ENCODE results near the gene PITPNM3. TPM values are rescaled to one million over a fixed set of nuclear protein-coding genes. Genes with fewer than 3 reads are reported as not detected.

PITPNM3 gene
- total RNA-seq, 1 experiment from 2014 or later, result 0.04 TPM

GRCh38 chr17:6495450-6496115 is 60.8 kb downstream of the PITPNM3 start:
- peak overlapping the region; percentile 85 for H3K4me2 ChIP-seq (ENCODE audit: low read depth, low read length, poor library complexity, severe bottlenecking)
- H3K4me3 ChIP-seq (ENCODE audit: low read length), result peak overlapping the region; percentile 62
- peak overlapping the region; percentile 74 for H2AFZ ChIP-seq (ENCODE audit: low read length)
- no peaks in the 10 kb centered on the region for H3K79me2 ChIP-seq (ENCODE audit: low read length)
- no peak for DNase-seq
- H3K27me3 ChIP-seq (ENCODE audit: low read length), result no peaks in the 10 kb centered on the region
- H3K9ac ChIP-seq (ENCODE audit: low read length), result peak overlapping the region; percentile 66
- no peaks in the 10 kb centered on the region for H3K9me2 ChIP-seq (replicated peaks; ENCODE audit: insufficient read depth, low read length)
- no peaks in the 10 kb centered on the region for H3K9me3 ChIP-seq (ENCODE audit: low read length)
- no peaks in the 10 kb centered on the region for H4K20me1 ChIP-seq (ENCODE audit: insufficient read depth, low read depth, low read length)
- peaks cover 47% of the 10 kb centered on the region for H3K4me1 ChIP-seq (ENCODE audit: low read length)
- H3K36me3 ChIP-seq (ENCODE audit: insufficient read depth, low read length), result no peaks in the 10 kb centered on the region
- peak overlapping the region; percentile 86 for H3K27ac ChIP-seq (ENCODE audit: low read length)

DNA sequence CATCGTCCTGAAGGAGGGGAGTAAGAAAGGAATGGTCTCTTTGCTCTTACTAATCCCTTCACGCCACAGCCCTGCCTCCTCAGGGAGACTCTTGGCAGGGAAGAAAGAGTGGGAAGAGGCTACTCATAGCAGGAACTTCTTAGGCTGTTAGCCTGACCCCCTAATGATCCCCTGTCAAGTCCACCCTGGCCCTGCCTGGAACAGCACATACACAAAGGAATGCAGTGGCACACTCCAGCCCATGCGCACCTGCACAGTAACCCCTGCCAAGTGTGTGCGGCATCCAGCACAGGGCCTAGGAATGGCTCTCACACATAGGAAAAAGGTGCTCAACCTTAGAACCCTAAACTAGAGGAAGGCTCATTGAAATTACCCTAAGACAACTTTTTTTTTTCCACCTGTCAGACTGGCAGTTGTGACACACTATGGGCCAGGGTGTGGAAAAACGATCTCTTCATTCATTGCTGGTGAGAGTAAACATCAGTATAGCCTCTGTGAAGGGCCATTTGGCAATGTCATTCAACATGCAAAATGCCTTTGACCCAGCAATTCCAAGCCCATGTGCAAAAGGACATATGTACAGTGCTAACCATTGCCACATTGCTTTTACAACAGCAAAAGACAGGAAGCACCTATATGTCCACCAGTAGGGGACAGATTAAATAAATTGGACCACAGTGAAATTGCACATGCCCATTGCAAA is 62.0 kb downstream of the PITPNM3 start:
- H3K36me3 ChIP-seq (ENCODE audit: insufficient read depth, low read length), result no peaks in the 10 kb centered on the region
- H3K4me1 ChIP-seq (ENCODE audit: low read length), result peaks cover 47% of the 10 kb centered on the region
- H3K4me3 ChIP-seq (ENCODE audit: low read length), result no peak overlapping the region
- no peak for DNase-seq
- H3K79me2 ChIP-seq (ENCODE audit: low read length), result no peaks in the 10 kb centered on the region
- H3K4me2 ChIP-seq (ENCODE audit: low read depth, low read length, poor library complexity, severe bottlenecking), result no peak overlapping the region
- H4K20me1 ChIP-seq (ENCODE audit: insufficient read depth, low read depth, low read length), result no peaks in the 10 kb centered on the region
- H3K9me2 ChIP-seq (replicated peaks; ENCODE audit: insufficient read depth, low read length), result no peaks in the 10 kb centered on the region
- no peak overlapping the region for H3K27ac ChIP-seq (ENCODE audit: low read length)
- H3K27me3 ChIP-seq (ENCODE audit: low read length), result no peaks in the 10 kb centered on the region
- H3K9ac ChIP-seq (ENCODE audit: low read length), result no peak overlapping the region
- no peaks in the 10 kb centered on the region for H3K9me3 ChIP-seq (ENCODE audit: low read length)
- no peak overlapping the region for H2AFZ ChIP-seq (ENCODE audit: low read length)

DNA sequence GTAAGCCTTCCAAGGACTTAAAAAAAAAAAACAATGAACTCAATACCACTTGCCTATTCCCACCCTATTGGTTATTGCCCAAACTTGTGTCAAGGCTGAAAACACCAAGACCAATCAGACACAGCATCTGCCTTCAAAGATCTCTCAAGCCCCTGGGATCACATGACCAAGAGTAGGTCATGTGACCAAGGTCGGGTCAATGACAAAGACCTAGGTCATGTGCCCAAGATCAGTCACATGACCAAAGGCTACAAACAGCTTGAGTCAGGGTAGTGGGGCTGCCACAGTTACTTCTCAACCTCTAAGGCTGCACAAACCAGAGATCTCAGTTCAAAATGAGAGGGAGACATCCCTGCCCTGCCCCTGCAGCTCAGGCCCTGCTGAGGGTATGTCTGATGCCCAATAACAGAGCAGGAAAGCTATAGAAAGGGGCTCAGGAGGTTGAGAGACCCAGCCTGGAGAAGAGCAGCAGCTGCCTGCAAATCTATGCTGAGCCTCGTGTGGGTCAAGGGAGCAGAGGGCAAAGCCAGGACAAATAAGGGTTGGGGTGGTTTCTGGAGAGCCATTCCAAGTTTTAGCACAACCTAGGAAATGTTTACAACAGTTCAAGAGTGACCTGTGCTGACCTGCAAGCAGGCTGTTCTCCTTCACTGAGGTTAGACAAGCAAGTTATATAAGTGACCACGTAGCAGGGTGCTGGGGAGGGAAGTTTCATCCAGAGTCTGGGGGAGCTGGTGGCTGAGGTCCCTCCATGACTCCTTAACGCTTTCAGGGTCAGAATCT is 63.3 kb downstream of the PITPNM3 start:
- no peak overlapping the region for H3K27ac ChIP-seq (ENCODE audit: low read length)
- H3K9ac ChIP-seq (ENCODE audit: low read length), result no peak overlapping the region
- H3K27me3 ChIP-seq (ENCODE audit: low read length), result no peaks in the 10 kb centered on the region
- no peaks in the 10 kb centered on the region for H4K20me1 ChIP-seq (ENCODE audit: insufficient read depth, low read depth, low read length)
- peaks cover 37% of the 10 kb centered on the region for H3K4me1 ChIP-seq (ENCODE audit: low read length)
- H3K4me3 ChIP-seq (ENCODE audit: low read length), result no peak overlapping the region
- H3K36me3 ChIP-seq (ENCODE audit: insufficient read depth, low read length), result no peaks in the 10 kb centered on the region
- H3K9me2 ChIP-seq (replicated peaks; ENCODE audit: insufficient read depth, low read length), result no peaks in the 10 kb centered on the region
- no peaks in the 10 kb centered on the region for H3K9me3 ChIP-seq (ENCODE audit: low read length)
- DNase-seq, result peak; percentile 74
- H3K79me2 ChIP-seq (ENCODE audit: low read length), result no peaks in the 10 kb centered on the region
- H3K4me2 ChIP-seq (ENCODE audit: low read depth, low read length, poor library complexity, severe bottlenecking), result no peak overlapping the region
- H2AFZ ChIP-seq (ENCODE audit: low read length), result no peak overlapping the region; the same call in 1 of the 2 replicates

GRCh38 chr17:6491071-6491700 is 65.2 kb downstream of the PITPNM3 start:
- Histone ChIP-seq H3K36me3 (ENCODE audit: insufficient read depth, low read length) (no peaks in the 10 kb centered on the region), H3K9me3 (ENCODE audit: low read length) (no peaks in the 10 kb centered on the region), H3K9ac (ENCODE audit: low read length) (no peak overlapping the region), H3K27me3 (ENCODE audit: low read length) (no peaks in the 10 kb centered on the region), H3K27ac (ENCODE audit: low read length) (no peak overlapping the region), H3K4me2 (ENCODE audit: low read depth, low read length, poor library complexity, severe bottlenecking) (no peak overlapping the region), H2AFZ (ENCODE audit: low read length) (no peak overlapping the region), H3K4me3 (ENCODE audit: low read length) (no peak overlapping the region), H3K9me2 (replicated peaks; ENCODE audit: insufficient read depth, low read length) (no peaks in the 10 kb centered on the region), H4K20me1 (ENCODE audit: insufficient read depth, low read depth, low read length) (no peaks in the 10 kb centered on the region), H3K4me1 (ENCODE audit: low read length) (peaks cover 21% of the 10 kb centered on the region), H3K79me2 (ENCODE audit: low read length) (no peaks in the 10 kb centered on the region)
- no peak for DNase-seq

DNA sequence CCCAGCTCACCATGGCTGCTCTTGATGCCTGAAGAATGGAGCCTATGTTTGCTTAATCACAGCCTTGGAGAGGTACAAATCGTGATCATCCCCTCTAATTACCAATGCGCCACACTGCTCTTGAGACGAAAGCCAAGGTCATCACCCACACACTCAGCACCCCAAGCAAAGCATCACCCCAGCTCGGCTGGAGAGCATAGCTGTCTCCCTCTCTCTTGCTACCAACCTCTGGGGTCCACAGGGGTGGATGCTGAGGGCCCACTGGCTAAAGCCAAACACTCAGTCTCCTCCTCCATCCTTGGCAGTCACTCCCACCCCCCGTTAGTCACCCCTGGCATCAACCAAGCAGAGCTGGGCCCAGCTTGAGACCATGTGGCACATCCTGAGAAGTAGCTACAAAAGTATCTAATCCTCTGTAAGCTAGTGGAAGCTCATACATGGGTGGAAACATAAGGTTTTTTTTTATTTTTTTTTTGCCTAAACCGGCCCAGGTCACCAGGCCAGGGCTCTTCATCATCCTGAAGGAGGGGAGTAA is 67.3 kb downstream of the PITPNM3 start:
- Histone ChIP-seq H4K20me1 (ENCODE audit: insufficient read depth, low read depth, low read length) (no peaks in the 10 kb centered on the region), H3K27me3 (ENCODE audit: low read length) (no peaks in the 10 kb centered on the region), H3K4me2 (ENCODE audit: low read depth, low read length, poor library complexity, severe bottlenecking) (no peak overlapping the region), H2AFZ (ENCODE audit: low read length) (no peak overlapping the region), H3K4me3 (ENCODE audit: low read length) (no peak overlapping the region), H3K36me3 (ENCODE audit: insufficient read depth, low read length) (no peaks in the 10 kb centered on the region), H3K9me3 (ENCODE audit: low read length) (no peaks in the 10 kb centered on the region), H3K4me1 (ENCODE audit: low read length) (peaks cover 10% of the 10 kb centered on the region), H3K79me2 (ENCODE audit: low read length) (no peaks in the 10 kb centered on the region), H3K9ac (ENCODE audit: low read length) (no peak overlapping the region), H3K27ac (ENCODE audit: low read length) (no peak overlapping the region), H3K9me2 (replicated peaks; ENCODE audit: insufficient read depth, low read length) (no peaks in the 10 kb centered on the region)
- DNase-seq, result no peak

DNA sequence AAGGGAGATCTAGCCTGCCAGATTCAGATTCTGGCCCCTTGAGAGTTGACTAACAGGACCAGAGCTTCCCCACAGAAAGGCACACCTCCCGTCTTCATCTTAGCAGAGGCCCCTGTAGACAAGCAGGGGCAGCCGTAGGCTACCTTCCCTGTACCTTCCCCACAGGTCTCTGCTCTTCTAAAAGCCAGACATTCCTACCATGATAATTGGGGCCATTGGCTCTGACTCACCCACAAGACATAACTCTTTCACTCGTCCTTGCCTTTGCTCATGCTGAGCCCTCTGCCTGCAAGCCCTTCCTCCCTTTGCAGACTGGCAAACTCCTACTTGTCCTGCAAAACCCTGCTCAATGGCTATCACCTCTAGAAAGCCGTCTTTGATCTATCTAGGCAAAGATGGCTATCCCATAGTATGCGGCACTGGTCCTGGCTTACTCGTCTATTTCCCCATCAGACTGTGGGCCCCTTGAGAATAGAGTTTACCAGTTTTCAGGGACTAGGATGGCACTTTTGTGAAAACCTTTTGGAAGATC is 68.3 kb downstream of the PITPNM3 start:
- Histone ChIP-seq H3K9me2 (replicated peaks; ENCODE audit: insufficient read depth, low read length) (no peaks in the 10 kb centered on the region), H3K4me2 (ENCODE audit: low read depth, low read length, poor library complexity, severe bottlenecking) (no peak overlapping the region), H3K36me3 (ENCODE audit: insufficient read depth, low read length) (no peaks in the 10 kb centered on the region), H3K79me2 (ENCODE audit: low read length) (no peaks in the 10 kb centered on the region), H3K4me1 (ENCODE audit: low read length) (peaks cover 10% of the 10 kb centered on the region), H3K9ac (ENCODE audit: low read length) (no peak overlapping the region), H3K9me3 (ENCODE audit: low read length) (no peaks in the 10 kb centered on the region), H3K27ac (ENCODE audit: low read length) (no peak overlapping the region), H3K27me3 (ENCODE audit: low read length) (no peaks in the 10 kb centered on the region), H4K20me1 (ENCODE audit: insufficient read depth, low read depth, low read length) (no peaks in the 10 kb centered on the region), H3K4me3 (ENCODE audit: low read length) (no peak overlapping the region), H2AFZ (ENCODE audit: low read length) (no peak overlapping the region)
- DNase-seq, result no peak

- no peak overlapping the region for H3K4me2 ChIP-seq (ENCODE audit: low read depth, low read length, poor library complexity, severe bottlenecking)
- H2AFZ ChIP-seq (ENCODE audit: low read length), result no peak overlapping the region
- H3K4me3 ChIP-seq (ENCODE audit: low read length), result no peak overlapping the region
- H3K36me3 ChIP-seq (ENCODE audit: insufficient read depth, low read length), result no peaks in the 10 kb centered on the region
- no peaks in the 10 kb centered on the region for H3K27me3 ChIP-seq (ENCODE audit: low read length)
- H3K9me2 ChIP-seq (replicated peaks; ENCODE audit: insufficient read depth, low read length), result no peaks in the 10 kb centered on the region
- H3K79me2 ChIP-seq (ENCODE audit: low read length), result no peaks in the 10 kb centered on the region
- no peak overlapping the region for H3K9ac ChIP-seq (ENCODE audit: low read length)
- peaks cover 10% of the 10 kb centered on the region for H3K4me1 ChIP-seq (ENCODE audit: low read length)
- DNase-seq, result no peak
- no peak overlapping the region for H3K27ac ChIP-seq (ENCODE audit: low read length)
- no peaks in the 10 kb centered on the region for H4K20me1 ChIP-seq (ENCODE audit: insufficient read depth, low read depth, low read length)
- no peaks in the 10 kb centered on the region for H3K9me3 ChIP-seq (ENCODE audit: low read length)
Measured at GRCh38 chr17:6487251-6488007, 68.9 kb downstream of the PITPNM3 start.

Measured in Karpas-422 (cell line).